Measurements from ENCODE around the gene ADARB1.

ADARB1 gene

GRCh38 chr21:45030682-45031570, 43.5 kb upstream of the ADARB1 start:
- TF ChIP-seq CTCF (IDR thresholded peaks at IDR 0.05) = no peak

GRCh38 chr21:45031571-45032191, 42.7 kb upstream of the ADARB1 start:
- no peak for TF ChIP-seq CTCF (IDR thresholded peaks at IDR 0.05)

GRCh38 chr21:45032332-45032731, 42.0 kb upstream of the ADARB1 start:
- TF ChIP-seq CTCF (IDR thresholded peaks at IDR 0.05) = no peak

- no peak for TF ChIP-seq CTCF (IDR thresholded peaks at IDR 0.05)
These were observed 41.2 kb upstream of the ADARB1 start for GRCh38 chr21:45032977-45033710.

GRCh38 chr21:45033791-45034555, 40.4 kb upstream of the ADARB1 start:
- no peak for TF ChIP-seq CTCF (IDR thresholded peaks at IDR 0.05)

- no peak for TF ChIP-seq CTCF (IDR thresholded peaks at IDR 0.05)
These were observed 39.6 kb upstream of the ADARB1 start for GRCh38 chr21:45034556-45035476.

Measured in LNCAP (cell line).